ENCODE data around the gene SNAP47. TPM values are rescaled to one million over a fixed set of nuclear protein-coding genes. Genes with fewer than 3 reads are reported as not detected.

The SNAP47 gene
- total and polyA plus RNA-seq, 2 donors (not counting 3 experiments of a cell fraction or from before 2014, with no cell fraction given), result 24.0 to 32.7 TPM

DNA sequence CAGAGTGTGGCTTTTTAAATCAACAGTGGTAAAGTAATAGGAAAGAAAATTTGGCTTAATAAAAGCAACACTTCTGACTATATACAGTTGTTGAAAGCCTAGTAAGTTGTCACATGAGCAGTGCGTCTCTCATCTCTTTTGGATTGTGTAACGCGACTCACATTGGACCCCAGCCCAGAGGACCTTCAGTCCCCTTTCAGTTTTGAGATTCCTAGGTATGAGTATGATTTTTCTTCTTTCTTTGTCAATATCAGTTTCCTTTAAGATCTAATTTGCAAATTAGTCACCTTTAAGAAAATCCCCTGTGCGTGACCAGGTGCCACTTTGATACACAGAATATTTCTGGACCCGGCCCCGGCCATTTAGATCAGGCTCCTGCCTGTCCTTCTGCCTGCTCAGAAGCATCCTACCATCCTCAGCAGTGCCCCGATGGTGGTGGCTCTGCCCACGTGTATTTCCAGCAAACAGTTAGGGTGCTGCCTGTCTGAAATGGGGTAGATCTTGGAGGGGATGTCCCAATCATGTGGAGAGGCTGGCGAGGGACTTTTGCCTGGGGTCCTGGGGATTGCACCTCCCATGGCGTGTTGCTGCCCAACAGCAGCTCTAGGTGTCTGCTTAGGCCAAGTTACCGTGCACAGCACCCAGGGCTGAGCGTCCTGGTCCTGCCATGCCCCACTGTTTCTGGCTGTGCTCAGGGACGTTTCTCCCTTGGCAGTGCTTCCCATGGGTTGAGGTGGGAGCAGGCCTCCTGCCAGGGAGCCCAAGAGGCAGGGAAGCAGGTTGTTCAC is 21.1 kb downstream of the SNAP47 start:
- POLR2A ChIA-PET, result no interaction called here
- peaks cover 4% of the 10 kb centered on the region for H3K4me1 ChIP-seq (ENCODE audit: control insufficient read depth, extremely low read depth, insufficient read depth, low read length)
- CTCF ChIA-PET, result no interaction called here

More for the DNA sequence above, 21.1 kb downstream of the SNAP47 start:
- Histone ChIP-seq H3K36me3 (ENCODE audit: control insufficient read depth in 2 of 2, extremely low read depth in 1 of 2, insufficient read depth in 2 of 2, low read length in 2 of 2) (peaks cover 5 to 17% of the 10 kb centered on the region in 2 experiments), H3K4me3 (replicated peaks in 1 of 3; ENCODE audit: insufficient read depth in 1 of 3, low read depth in 1 of 3, low read length in 3 of 3) (no peak overlapping the region), H3K27me3 (ENCODE audit: control insufficient read depth in 2 of 2, insufficient read depth in 2 of 2, low read length in 2 of 2) (no peaks in the 10 kb centered on the region), H3K79me2 (ENCODE audit: control insufficient read depth, insufficient read depth, low read length) (peaks cover 3% of the 10 kb centered on the region), H2AFZ (ENCODE audit: low read depth, low read length) (no peak overlapping the region), H3K9me3 (replicated peaks; ENCODE audit: control insufficient read depth, insufficient read depth, low read length) (no peaks in the 10 kb centered on the region), H3K4me2 (ENCODE audit: insufficient read depth, low read length) (no peak overlapping the region), H3K9ac (replicated peaks; ENCODE audit: extremely low read depth, insufficient read depth, low read length) (no peak overlapping the region), H3K27ac (ENCODE audit: insufficient read depth, low read depth, low read length) (no peak overlapping the region), H4K20me1 (replicated peaks; ENCODE audit: control insufficient read depth, extremely low read depth, insufficient read depth, low read length) (no peaks in the 10 kb centered on the region), H3K9me1 (replicated peaks; ENCODE audit: control insufficient read depth, extremely low read depth, insufficient read depth, low read length) (no peaks in the 10 kb centered on the region)
- intact Hi-C loops (cut with micrococcal nuclease) (no loop called here), dilution Hi-C loops (cut with MboI; ENCODE audit: extremely low pct_ligation_motif_present, low sequenced_read_pairs) (no loop called here)
- DNase-seq (ENCODE audit: low read depth, low spot score) (no peak), FAIRE-seq (no peak)
- TF ChIP-seq POLR2A (IDR thresholded peaks at IDR 0.05; ENCODE audit: low read depth, low read length) (no peak), POLR2AphosphoS5 (IDR thresholded peaks at IDR 0.05; ENCODE audit: insufficient read depth, low read depth, low read length) (no peak), GATA2 (IDR thresholded peaks at IDR 0.05; ENCODE audit: insufficient read depth, insufficient read length, low read depth, low read length) (no peak), MAX (IDR thresholded peaks at IDR 0.05; ENCODE audit: insufficient read depth, insufficient read length) (no peak), FOS (IDR thresholded peaks at IDR 0.05; ENCODE audit: borderline replicate concordance, insufficient read depth, low read length) (no peak), JUN (IDR thresholded peaks at IDR 0.05; ENCODE audit: borderline replicate concordance, insufficient read depth, insufficient read length, low read depth) (no peak), EZH2 (IDR thresholded peaks at IDR 0.05; ENCODE audit: borderline replicate concordance, low read depth, low read length, severe bottlenecking) (no peak), MYC (IDR thresholded peaks at IDR 0.05; ENCODE audit: low read depth, low read length) (no peak), CTCF (IDR thresholded peaks at IDR 0.05; ENCODE audit: extremely low read depth in 1 of 2, insufficient read depth in 1 of 2, low read depth in 1 of 2, low read length in 2 of 2) (no peak)
- no TSS peak for BruUV-seq (replicated peaks)

All from endothelial cell of umbilical vein (primary cell).